Measurements from ENCODE around the gene EPS15.

Gene EPS15

DNA sequence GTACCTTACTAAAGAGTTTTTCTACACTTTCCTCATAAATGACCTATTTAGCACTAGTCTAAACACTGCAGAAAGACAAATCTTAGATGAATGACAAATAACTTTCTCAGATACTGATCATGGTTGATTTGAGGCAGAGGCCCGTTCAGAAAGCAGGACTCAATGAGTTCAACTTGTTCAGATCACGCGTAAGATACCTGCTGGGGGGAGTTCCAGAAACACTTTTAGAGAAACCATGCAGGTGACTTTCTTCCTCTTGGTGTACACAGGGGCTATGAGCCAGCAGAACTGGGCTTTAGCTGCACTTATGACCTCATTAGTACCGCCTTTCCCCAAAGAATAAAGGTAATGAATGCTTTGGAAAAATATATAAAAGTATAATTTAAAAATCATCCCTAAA, 149.9 kb downstream of the EPS15 start:
- no peak for DNase-seq

DNA sequence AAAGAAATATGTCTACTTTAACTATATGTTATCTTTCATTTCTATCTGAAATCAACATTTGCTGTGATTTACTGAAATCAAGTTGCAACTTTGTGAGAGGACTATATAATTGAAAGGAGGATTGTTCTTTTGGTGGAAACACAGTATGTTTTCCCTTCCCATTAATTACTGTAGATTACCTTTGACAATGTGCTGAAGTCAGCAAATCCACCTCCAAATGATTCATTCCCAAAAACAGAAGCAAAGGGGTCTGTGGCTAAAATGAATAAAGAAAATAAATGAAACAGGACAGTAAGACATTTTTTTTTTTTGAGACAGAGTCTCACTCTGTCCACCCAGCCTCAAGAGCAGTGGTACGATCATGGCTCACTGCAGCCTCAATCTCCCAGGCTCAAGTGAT, 153.3 kb downstream of the EPS15 start:
- DNase-seq: no peak

DNA sequence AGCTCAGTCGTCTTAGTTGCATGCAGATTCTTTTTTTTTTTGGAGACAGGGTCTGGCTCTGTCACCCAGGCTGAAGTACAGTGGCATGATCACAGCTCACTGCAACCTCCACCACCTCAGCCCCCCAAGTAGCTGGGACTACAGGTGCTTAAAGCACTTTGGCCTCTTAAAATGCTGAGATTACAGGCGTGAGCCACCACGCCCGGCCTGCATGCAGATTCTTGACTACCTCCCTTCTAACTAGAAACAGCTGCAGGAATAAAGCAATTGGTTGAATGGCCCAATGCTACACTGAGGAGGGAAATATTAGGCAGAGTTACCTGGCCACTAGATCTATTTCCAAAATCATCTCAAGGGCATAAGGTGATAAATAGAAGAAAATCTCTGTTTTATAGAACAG, 159.2 kb downstream of the EPS15 start:
- DNase-seq: no peak

- no peak for DNase-seq
These were observed 163.7 kb downstream of the EPS15 start for GRCh38 chr1:51355382-51355781.

DNA sequence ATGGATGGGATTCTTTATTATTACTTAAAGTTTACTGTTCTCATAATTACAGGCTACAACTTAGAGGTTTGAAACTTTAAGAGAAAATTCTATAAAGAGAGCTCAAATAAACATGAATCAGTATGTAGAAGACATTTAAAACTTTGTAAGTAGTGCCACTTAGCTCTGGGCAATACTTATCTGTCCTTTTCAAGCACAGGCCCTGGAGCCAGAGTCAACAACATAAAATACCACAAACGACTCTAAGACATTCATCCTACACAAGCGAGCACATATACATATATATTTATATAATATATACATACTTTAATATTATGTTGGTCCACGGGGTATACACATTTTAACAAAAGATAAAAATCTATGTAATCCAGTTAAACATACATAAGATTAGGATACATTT, 164.7 kb downstream of the EPS15 start:
- DNase-seq: no peak

DNA sequence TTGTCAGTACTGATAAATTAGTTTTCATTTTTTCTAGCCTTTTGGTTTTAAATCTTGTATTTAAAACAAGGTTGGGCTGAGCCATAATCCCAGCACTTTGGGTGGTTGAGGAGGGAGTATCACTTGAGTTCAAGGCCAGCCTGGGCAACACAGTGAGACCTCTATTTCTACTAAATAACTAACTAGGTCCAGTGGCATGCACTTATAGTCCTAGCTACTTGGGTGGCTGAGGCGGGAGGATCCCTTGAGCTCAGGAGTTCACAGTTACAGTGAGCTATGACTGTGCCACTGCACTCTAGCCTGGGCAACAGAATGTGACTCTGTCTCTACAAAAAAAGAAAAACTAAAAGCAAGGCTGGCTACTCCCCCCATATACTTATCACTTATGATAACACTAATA, 167.2 kb downstream of the EPS15 start:
- no peak for DNase-seq

DNA sequence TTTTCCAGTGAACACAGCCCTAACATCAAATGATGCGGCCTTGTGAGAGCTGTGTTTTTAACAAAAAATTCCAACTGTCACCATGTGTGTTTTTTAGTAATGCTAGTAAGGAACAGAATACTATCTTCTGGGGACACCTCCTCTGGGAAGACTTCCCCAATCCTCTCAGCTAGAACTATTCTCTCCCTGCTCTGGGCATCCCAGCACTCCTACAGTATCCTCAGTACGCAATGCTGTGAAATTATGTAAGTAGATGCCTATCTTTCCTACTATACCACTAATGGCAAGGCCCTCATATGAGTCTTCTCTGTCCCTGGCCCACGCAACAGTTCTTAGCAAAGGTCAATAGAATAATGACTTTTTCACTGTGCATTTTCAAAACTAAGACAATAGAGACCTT, 169.2 kb downstream of the EPS15 start:
- no peak for DNase-seq

DNA sequence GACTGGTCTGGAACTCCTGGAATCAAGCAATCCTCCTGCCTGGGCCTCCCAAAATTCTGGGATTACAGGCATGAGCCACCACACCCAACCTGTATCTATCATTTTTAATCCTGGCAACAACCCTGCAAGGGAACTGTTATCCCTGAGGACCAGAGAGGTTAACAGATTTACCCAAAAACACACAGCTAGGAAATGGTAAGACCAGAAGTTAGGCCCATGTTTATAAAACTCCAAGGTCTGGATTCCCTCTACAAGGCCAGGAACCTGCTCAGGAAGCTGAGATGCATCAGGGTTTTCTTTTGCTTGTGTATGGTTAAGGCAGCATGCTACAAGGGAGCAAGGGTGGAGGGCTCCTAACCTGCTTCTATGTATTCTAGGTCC, 170.9 kb downstream of the EPS15 start:
- no peak for DNase-seq

- DNase-seq: no peak
These were observed 171.5 kb downstream of the EPS15 start for GRCh38 chr1:51347398-51348146.

- no peak for DNase-seq
These were observed 172.8 kb downstream of the EPS15 start for GRCh38 chr1:51346086-51346942.

DNA sequence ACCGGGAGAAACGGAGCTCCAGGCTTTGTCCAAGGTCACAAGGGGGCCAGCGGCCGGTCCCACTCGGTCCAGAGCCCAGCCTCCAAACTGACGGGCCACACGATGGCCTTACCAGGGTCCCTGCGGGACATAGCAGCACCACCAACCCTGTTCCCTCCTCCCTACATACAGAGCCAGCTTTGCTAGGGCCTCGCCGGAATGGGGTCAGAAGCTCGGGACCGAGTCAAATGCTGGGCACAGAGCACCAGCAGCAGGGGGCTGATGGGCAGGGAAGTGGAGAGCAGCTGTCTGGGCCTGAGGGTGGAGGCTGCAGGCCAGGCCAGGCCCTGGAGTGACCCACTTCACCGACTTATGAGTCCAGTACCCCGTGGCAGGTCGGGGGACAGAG, 173.8 kb downstream of the EPS15 start:
- no peak for DNase-seq

DNA sequence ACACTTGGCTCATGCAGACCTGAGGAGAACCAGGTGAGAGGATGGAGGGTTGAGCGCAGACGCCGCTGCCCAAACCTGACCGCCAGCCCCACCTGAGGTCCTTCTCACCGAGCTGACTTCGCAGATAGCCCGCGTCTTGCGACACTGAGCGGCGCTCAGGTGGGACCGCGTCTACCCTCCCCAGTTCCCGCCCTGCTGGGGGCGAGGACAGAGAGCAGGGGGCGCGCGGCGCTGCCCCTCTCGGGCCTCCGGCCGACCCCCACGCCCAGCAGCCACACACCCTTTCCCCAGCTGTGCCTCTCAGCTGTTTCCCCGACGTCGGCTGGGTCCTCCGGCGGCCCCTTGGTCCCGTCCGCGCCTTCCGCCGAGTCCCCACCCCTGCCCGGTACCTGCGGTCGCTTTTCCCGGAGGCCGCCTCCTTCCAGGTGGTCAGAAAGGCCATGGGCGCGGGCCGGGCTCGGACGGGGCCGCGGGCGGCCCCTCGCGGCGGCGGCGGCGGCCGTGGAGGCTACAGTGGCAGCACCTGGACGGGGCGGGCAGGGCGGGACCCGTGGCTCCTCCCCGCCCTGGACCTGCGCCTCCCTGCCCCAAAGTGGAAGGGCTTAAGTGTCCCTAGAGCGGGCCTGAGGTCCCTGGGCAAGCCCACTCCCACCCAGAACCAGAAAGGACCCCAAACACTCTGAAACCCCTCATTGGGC, 174.3 kb downstream of the EPS15 start:
- no peak for DNase-seq

GRCh38 chr1:51344276-51344601, 174.8 kb downstream of the EPS15 start:
- DNase-seq: no peak

DNA sequence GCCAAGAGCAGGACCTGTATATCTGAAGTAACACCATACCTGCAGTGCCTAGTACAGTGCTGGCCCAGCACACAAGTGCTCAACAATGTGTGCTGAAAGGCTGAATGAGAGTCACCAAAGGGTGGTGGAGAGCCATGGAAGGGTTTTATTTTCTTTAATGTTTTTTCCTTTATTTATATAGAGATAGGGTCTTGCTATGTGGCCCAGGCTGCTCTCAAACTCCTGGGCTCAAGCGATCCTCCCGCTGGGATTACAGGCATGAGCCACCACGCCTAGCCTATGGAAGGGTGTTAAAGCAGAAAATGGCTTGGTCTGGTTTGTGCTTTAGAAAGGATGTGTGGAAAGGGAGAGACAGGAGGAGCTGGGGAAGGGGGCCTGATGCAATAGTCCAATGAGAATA, 175.4 kb downstream of the EPS15 start:
- no peak for DNase-seq

DNA sequence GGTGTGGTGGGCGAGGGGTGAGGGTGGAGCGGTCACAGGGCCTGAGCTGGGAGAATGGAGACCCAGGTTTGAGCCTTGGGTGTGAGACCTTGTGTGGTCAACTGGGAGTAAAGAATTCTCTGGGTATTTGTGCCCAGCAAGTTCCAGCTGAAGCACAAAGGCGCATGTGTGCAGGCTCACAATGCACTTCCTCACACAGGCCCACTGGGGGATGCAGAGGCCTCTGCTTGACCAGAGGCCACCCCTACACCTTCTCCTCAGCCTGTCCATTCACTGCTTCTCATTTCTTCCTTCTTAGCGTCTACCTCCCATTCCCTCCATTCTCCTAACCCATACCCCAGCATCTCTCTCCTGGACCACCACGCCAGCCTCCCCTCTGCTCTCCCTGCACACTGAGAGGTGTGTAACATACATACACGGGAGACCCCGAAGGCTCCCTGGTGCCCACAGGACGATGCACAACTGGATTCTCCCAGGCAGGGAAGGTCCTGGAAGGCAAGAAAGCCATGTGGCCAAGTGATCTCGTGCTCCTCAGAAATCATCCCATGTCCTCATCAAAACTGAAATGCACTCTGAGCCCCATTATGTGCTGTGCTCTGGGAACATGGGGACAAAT, 176.4 kb downstream of the EPS15 start:
- no peak for DNase-seq

DNA sequence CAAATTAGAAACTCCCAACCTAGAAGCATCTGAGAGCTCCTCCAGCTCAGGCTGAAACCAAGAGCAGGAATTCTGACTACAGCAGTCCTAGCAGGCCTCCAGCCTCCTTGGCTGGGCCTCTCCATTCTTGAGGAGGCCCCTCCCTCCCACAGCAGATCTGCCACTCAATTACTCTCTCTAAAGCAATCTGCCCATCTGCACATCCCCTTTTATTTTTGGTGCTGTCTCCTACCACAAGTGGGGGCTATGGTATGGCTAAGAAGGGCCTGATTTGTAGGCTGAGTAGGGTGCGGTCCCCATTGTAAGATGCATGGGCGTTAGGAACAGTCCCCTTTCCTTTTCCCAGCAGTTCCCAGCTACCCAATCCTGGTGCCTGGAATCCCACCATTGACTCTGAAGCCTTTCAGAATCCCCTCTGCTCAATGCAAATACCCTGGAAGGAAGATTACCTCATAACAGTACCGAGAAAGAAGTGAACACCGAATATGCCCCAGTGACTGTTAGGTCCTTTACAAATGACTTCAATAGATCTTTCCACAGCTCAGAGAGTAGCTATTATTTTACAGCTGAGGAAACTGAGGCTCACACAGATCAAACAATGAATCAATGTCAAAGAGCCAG, 177.1 kb downstream of the EPS15 start:
- no peak for DNase-seq

DNA sequence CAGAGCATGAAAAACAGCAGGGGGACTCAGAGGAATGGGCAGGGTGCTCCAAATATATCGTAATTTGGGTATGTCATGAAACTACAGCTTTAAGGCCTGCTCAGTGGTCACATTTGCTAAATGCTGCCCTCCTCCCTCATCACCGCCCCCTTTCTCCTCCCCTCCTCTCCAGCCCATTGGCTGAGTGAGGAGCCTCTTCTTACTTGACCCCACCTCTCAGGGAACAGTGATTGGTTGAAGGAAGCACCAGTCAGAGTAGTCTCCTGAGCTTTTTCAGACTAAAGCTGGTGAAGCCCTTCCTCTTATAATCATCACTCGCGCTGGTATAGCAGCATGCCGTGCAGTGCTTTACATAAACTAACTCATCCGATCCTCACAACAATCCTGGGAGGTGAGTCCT, 178.7 kb downstream of the EPS15 start:
- no peak for DNase-seq

DNA sequence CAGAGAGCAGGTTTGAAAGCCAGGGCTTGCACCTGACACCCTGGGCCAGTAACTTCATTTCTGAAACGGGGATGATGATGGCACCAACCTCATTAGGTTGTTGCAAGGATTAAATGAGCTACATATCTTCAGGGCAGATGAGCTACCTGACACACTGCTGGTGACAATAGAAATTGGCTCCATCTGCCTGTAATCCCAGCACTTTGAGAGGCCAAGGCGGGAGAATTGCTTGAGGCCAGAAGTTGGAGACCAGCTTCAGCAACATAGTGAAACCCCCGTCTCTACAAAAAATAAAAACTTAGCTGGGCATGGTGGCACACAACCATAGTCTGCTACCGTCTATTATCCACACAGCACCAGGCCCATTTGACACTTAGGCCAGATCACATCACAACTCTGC, 182.4 kb downstream of the EPS15 start:
- DNase-seq: no peak

DNA sequence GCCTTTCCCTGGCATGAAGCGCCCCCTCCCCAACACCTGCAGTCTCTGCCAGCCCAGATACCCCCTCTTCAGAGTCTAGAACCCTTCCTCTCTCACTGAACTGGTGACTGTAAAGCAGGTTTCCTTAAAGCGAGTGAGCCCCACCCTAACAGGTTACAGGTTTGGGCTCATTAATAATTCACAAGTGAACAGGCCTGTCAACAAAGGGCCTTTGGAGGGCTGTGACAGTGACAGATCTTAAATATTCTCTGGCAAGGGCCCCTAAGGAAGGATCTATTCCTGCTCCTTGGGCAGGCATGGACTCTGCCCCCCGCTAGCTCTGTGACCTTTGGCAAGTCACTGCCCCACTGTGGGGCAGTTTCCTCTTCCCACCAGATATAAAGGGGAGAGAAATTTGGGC, 183.1 kb downstream of the EPS15 start:
- DNase-seq: no peak

DNA sequence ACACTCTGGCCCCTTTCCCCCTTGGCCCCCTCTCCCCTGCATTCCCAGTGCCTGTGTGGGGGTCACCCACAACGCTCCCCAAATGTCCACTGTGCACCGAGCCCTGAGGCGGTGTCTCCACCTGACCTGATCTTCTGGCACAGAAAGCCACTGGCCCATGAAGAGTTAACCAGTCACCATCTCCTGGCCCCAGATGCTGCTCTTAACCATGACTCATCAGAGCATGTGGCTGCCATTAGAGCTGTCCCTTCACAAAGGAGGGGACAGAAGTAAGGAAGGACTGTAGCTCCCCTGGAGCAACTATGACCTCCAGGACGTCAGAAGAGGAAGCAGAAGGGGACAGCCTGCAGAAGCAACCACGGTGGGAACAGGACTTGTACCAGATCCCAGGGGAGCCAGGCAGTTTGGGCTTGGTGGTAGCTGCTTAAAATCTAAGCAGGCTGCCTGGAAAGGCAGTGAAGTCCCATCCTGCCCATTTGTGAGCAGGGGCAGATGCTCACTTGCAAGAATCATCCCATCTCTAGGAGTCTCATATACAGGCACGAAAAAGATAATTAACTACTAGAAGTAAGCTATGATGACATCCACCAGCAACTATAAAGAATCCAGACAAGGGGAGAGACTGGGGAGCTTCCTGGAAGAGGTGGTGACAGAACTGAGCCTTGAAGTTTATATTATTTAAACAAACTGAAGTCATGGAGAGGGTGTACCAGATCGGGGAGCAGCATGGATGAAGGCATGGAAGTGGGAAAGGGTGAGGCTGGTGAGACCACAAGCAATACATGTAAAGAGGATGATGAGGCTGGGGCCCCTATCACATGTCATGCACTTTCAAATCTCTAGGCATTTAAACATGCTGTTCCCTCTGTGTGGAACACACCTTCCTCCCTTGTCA, 187.6 kb downstream of the EPS15 start:
- no peak for DNase-seq

DNA sequence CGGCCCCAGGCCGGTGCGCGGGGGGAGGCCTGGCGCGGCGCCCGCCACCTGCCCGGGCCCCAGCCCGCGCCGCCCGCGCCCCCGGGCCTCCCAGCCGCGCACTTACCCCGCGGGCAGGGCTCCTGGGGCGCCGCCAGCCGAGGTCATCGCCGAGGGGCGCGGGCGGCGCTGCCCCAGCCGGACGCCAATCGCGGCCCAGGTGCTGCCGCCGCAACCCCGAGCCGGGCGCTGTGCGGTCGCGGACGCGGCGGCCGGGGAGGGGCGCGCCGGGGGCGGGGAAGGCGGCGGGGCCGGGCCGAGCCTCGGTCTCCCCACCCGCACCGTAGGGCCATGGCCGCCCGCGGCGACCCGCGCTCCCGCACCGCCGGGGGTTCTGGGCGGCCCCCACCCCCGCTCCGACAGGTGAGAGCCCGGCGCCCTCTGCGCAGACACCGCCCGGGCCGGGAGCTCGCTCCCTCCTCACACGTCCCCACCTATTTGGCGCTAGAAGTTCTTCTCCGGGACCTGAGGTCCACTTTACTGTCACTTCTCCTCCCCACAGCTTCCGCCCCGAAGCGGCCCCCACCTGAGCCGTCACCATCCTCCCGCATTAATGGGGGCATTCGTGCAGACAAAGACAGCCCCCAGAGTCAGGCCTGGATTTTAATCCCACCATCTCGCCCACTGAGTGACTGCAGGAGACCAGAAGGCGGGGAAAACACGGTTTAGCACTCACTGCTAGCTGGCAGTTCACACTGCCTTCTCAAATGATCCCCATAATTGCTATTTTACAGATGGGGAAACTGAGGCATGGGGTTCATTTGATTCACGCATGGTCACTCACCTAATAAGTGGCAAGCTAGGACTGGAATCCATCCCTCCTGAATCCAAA, 188.5 kb downstream of the EPS15 start, which contains the start of gene TTC39A:
TTC39A (minus strand) TSS at position 232 of the 871 bp plus-strand sequence; CDS start at position 147, 85 bp downstream.
- DNase-seq: no peak

All from NCI-H187 (cell line).